Esophagus squamous epithelium (tissue), 5 donors: ENCODE results near the gene KLK5. TPM values are rescaled to one million over a fixed set of nuclear protein-coding genes. Genes with fewer than 3 reads are reported as not detected.

Source experiments
- DNase-seq: peaks from one replicate; lab custom pipeline; 2025; lab: John Stamatoyannopoulos, UW
- H3K27ac ChIP-seq, 4 donors: fragments of 200-600 bp; sonication (generic); one replicate each; pipeline ENCODE4 v1.5.1; 2016 to 2019; ENCODE audit warnings: mild to moderate bottlenecking in 1 of 4
- H3K27me3 ChIP-seq, 4 donors: fragments of 200-600 bp; sonication (generic); 1 replicate in 3 of 4; 2 replicates in 1 of 4; pipeline versions ENCODE4 v1.5.1 to v1.6.0; 2017 to 2021; ENCODE audit warnings: antibody characterized with exemption in 1 of 4
- H3K36me3 ChIP-seq, 3 donors: fragments of 200-600 bp; sonication (generic); one replicate each; pipeline ENCODE4 v1.5.1; 2016 to 2019
- H3K4me1 ChIP-seq, 3 donors: fragments of 200-600 bp; sonication (generic); one replicate each; pipeline ENCODE4 v1.5.1; 2017 to 2019
- H3K4me3 ChIP-seq, 4 donors: fragments of 200-600 bp; sonication (generic); 1 replicate in 3 of 4; 2 replicates in 1 of 4; pipeline ENCODE4 v1.5.1; 2016 to 2019; ENCODE audit warnings: mild to moderate bottlenecking in 2 of 4, moderate library complexity in 1 of 4
- H3K9me3 ChIP-seq, 3 donors: fragments of 200-600 bp; sonication (generic); one replicate each; pipeline ENCODE4 v1.5.1; 2016 to 2019
- POLR2A ChIP-seq, 4 donors: fragments of 450-650 bp; IDR thresholded peaks; one replicate each; pipeline ENCODE4 v1.6.1; 2017; ENCODE audit warnings: antibody characterized with exemption in 4 of 4, mild to moderate bottlenecking in 4 of 4, moderate library complexity in 3 of 4
- WGBS, 2 donors: methylation state at CpG; one replicate each; pipeline ENCODE4 v1.1.5; 2018; 5-methylcytosine and 5-hydroxymethylcytosine counted together
- intact Hi-C: fragments of 100-400 bp; cut with DNase I; formaldehyde crosslinking; loops from one replicate; pipeline ENCODE4 v1.15.0; 2022
- total RNA-seq, 4 donors: library from RNA; depleted of rRNA; stranded (reverse); fragments of >200 nt; gene quantifications; one replicate each; pipeline ENCODE4 v1.1.0, GENCODE V29; 2016
- TF ChIP-seq, protein P1 (sequence below), 6 experiments: fragments of 450-650 bp in 4 of 6; fragments of 200-600 bp in 2 of 6; sonication (generic) in 2 of 6; IDR thresholded peaks; one replicate each; pipeline ENCODE4 v1.5.1; 2016 to 2019; ENCODE audit warnings: antibody characterized with exemption in 6 of 6, mild to moderate bottlenecking in 4 of 6, moderate library complexity in 4 of 6
- donor health status: DM: yes; HTN: yes; CAD: no.

The KLK5 gene
- total RNA-seq, 4 donors from 2014 or later, result 5.9 to 84.7 (median 49.9) TPM

DNA sequence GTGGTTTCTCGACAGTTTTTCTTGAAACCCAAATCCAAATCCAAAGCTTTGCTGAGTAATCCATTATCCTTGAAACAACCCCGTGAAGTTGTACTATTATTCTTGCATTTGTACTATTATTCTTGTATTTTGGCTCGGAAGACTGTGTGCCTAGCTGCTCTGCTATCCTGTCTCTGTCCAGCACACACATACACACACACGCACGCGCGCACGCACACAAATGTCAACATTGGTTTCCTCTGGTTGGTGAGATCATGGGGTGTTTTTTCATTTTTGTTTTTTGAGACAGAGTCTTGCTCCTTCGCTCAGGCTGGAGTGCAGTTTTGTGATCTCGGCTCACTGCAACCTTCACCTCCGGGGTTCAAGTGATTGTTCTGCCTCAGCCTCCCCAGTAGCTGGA lies 26.7 kb downstream of the KLK5 start:
- Histone ChIP-seq H3K36me3 (no peaks in the 10 kb centered on the region), H3K4me1 (peaks cover 0 to 21% (median 9%) of the 10 kb centered on the region in 3 donors), H3K4me3 (no peak overlapping the region), H3K27ac (no peak overlapping the region), H3K9me3 (no peaks in the 10 kb centered on the region), H3K27me3 (peaks cover 0 to 41% (median 0%) of the 10 kb centered on the region in 4 donors)
- TF ChIP-seq, protein P1, sequence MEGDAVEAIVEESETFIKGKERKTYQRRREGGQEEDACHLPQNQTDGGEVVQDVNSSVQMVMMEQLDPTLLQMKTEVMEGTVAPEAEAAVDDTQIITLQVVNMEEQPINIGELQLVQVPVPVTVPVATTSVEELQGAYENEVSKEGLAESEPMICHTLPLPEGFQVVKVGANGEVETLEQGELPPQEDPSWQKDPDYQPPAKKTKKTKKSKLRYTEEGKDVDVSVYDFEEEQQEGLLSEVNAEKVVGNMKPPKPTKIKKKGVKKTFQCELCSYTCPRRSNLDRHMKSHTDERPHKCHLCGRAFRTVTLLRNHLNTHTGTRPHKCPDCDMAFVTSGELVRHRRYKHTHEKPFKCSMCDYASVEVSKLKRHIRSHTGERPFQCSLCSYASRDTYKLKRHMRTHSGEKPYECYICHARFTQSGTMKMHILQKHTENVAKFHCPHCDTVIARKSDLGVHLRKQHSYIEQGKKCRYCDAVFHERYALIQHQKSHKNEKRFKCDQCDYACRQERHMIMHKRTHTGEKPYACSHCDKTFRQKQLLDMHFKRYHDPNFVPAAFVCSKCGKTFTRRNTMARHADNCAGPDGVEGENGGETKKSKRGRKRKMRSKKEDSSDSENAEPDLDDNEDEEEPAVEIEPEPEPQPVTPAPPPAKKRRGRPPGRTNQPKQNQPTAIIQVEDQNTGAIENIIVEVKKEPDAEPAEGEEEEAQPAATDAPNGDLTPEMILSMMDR (IDR thresholded peaks at IDR 0.05), result no peak
- no peak for TF ChIP-seq POLR2A (IDR thresholded peaks at IDR 0.05)
- intact Hi-C loops, result loop anchor here (5.0 kb wide), 1 partner anchor 171 kb away; no protein-coding TSS in a partner anchor
- WGBS, 2 donors, result 59 to 64% methylated on average over 11 of the region's 11 CpGs
- no peak for DNase-seq

DNA sequence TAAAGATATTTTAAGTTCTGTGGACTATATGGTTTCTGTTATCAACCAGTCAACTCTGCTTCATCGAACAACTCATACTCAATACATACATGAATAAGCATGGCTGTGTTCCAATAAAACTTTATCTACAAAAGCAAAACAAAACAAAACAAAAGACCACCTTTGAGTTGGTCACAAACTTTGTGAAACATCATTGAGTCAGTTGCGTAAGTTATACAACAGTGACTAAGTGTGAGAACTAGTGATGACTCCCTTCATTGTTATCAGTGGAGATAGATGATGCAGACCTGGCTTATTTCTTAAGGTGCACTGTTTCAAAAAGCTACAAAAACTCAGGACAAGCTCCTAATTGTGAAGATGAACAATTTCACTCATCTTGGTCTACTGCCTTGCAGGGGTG lies 27.1 kb downstream of the KLK5 start:
- no peak for DNase-seq
- 40 to 52% methylated on average over 2 of the region's 2 CpGs for WGBS, 2 donors

DNA sequence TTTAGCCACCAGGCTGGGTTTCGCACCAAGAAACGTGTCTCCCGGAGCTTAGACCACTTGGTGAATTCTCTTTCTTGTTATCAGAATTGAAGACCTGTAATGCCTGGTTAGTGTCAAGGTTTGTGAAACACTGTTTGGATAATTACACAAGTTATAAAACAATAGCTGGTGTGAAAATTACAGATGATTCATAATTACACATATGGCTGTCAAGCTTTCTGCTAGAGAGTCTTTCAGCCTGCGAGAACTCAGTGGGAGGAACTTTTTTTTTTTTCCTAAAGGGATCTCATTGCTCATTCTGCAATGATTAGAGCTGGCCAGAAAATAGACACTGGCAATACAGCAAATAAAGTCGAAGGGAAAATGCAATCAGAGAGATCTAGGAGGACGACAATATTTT lies 28.3 kb downstream of the KLK5 start:
- H3K4me3 ChIP-seq, result no peak overlapping the region
- no peak overlapping the region for H3K27ac ChIP-seq
- H3K9me3 ChIP-seq, result no peaks in the 10 kb centered on the region
- intact Hi-C loops, result no loop called here
- WGBS, 2 donors, result 39 to 44% methylated on average over 6 of the region's 6 CpGs
- TF ChIP-seq, protein P1 (IDR thresholded peaks at IDR 0.05), result no peak
- no peak for TF ChIP-seq POLR2A (IDR thresholded peaks at IDR 0.05)
- H3K36me3 ChIP-seq, result no peaks in the 10 kb centered on the region
- peaks cover 0 to 7% (median 6%) of the 10 kb centered on the region in 3 donors for H3K4me1 ChIP-seq
- peaks cover 0 to 42% (median 0%) of the 10 kb centered on the region in 4 donors for H3K27me3 ChIP-seq
- no peak for DNase-seq

More for the DNA sequence above, 27.1 kb downstream of the KLK5 start:
- Histone ChIP-seq H3K36me3 (no peaks in the 10 kb centered on the region), H3K27ac (no peak overlapping the region), H3K4me3 (no peak overlapping the region), H3K4me1 (peaks cover 0 to 19% (median 9%) of the 10 kb centered on the region in 3 donors), H3K27me3 (peaks cover 0 to 41% (median 0%) of the 10 kb centered on the region in 4 donors), H3K9me3 (no peaks in the 10 kb centered on the region)
- TF ChIP-seq, protein P1 (IDR thresholded peaks at IDR 0.05), result no peak
- no peak for TF ChIP-seq POLR2A (IDR thresholded peaks at IDR 0.05)
- intact Hi-C loops, result loop anchor here (5.0 kb wide), 1 partner anchor 172 kb away; no protein-coding TSS in a partner anchor

DNA sequence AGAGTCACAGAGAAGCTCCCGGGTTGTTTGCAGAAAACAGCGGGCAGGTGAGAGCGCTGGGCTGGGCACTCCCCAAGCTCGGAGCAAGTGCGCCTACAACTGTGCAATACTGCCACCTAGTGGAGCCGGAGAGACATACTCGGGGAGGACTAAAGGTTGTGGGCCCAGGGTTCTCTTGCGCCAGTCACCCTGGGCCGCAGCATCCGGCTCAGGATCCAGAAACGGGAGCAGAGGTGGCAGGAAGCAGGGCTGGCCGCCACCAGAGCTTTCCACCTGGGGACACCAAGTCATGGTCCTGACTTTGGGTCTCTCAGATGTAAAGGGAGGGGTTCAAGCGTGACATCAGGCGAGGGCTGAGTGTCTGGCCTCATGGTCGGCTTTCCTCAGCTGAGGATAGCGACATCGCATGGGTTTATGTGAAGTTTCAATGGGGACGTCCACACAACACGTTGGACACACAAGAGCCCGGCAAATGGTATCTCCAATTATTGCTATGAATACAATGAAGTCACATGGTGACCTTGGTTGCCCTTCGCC lies 30.5 kb downstream of the KLK5 start:
- H3K27me3 ChIP-seq, result peaks cover 0 to 46% (median 0%) of the 10 kb centered on the region in 4 donors
- 14 to 28% methylated on average over 10 to 13 of the region's 21 CpGs for WGBS, 2 donors
- H3K36me3 ChIP-seq, result no peaks in the 10 kb centered on the region
- no peak for DNase-seq
- peaks cover 0 to 6% (median 6%) of the 10 kb centered on the region in 3 donors for H3K4me1 ChIP-seq
- H3K9me3 ChIP-seq, result no peaks in the 10 kb centered on the region
- no peak overlapping the region for H3K4me3 ChIP-seq
- intact Hi-C loops, result no loop called here
- no peak overlapping the region for H3K27ac ChIP-seq
- TF ChIP-seq, protein P1 (IDR thresholded peaks at IDR 0.05), result peak; percentile 82 to 92 (median 84)
- no peak for TF ChIP-seq POLR2A (IDR thresholded peaks at IDR 0.05)

DNA sequence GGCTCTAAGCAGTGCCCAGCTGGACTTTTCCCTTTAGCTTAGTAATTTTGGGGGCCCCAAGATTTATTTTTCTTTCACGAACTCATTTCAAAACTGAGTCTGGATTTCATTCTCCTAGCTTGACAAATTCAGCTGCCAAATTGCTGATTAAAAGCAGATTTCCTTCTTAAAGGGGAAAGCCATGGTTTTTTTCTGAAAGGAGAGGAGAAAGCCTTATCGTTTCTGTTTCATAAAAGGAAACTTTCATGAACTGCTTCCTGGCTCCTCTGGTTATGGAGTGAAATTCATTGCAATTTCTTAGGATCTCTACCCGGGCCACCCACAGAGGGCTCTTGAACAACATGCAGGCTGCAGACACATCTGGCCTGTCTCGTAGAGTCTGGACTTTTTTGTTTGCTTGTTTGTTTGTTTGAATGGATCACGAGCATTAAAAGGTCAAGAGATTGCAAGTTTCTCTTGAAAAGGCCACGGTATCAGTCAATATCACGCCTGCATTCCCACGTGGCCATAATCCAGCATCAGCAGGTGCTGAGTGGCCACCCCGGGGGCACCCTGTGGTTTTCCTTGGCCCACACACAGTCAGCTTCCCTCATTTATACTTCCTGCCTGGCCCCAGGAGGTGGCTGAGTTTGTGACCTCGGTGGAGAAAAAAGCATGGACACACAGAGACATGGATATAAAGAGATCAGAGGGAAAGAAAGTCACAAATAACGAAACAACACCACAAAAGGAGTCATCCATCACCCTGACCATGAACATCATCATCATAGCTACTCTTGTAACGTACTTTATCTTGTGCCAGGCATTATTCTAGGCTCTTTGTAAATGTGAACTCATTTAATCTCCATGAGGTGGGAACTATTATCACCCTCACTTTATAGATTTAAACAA lies 31.2 kb downstream of the KLK5 start:
- Histone ChIP-seq H3K9me3 (no peaks in the 10 kb centered on the region), H3K4me1 (peaks cover 0 to 6% (median 6%) of the 10 kb centered on the region in 3 donors), H3K27ac (no peak overlapping the region), H3K4me3 (no peak overlapping the region), H3K27me3 (peaks cover 0 to 48% (median 0%) of the 10 kb centered on the region in 4 donors), H3K36me3 (no peaks in the 10 kb centered on the region)
- WGBS, 2 donors, result 4% methylated on average over 12 of the region's 12 CpGs
- TF ChIP-seq, protein P1 (IDR thresholded peaks at IDR 0.05), result no peak
- no peak for TF ChIP-seq POLR2A (IDR thresholded peaks at IDR 0.05)
- intact Hi-C loops, result no loop called here
- no peak for DNase-seq
